IMR-90 (cell line): ENCODE results near the gene CROCC. TPM values are rescaled to one million over a fixed set of nuclear protein-coding genes. Genes with fewer than 3 reads are reported as not detected.
"Not testable (repeated sequence)": the region's sequence is repeated elsewhere in the genome, so short reads cannot be mapped to it uniquely, and the experiment has no call there.

Experiments
- ATAC-seq: fragments of 200-7000 bp; cut with Tn5 transposase; 2 replicates; pipeline ENCODE4 v1.9.1; 2020; ENCODE audit warnings: low read depth, mild to moderate bottlenecking, moderate library complexity
- BruUV-seq: library from RNA; stranded (reverse); fragments of 400-500 nt; replicated peaks from 2 replicates; lab custom pipeline; 2021; lab: Mats Ljungman, UMichigan
- CTCF ChIA-PET: fragments of 300-600 bp; formaldehyde crosslinking; extraction: SDS; loops from one replicate; lab custom pipeline; 2021; ENCODE audit warnings: antibody characterized with exemption; lab: Yijun Ruan, JAX
- POLR2A ChIA-PET: fragments of 300-600 bp; sonication (Branson Sonifier 250); formaldehyde crosslinking; loops from one replicate; lab custom pipeline; 2022; ENCODE audit warnings: antibody characterized with exemption; ENCODE audit not compliant: unreplicated experiment; lab: Charles Lee
- DNase-seq: peaks from one replicate; pipeline ENCODE4 v3.0.0; 2013
- H2AFZ ChIP-seq: replicated peaks from 2 replicates; pipeline ENCODE3; 2013; ENCODE audit warnings: low read length, mild to moderate bottlenecking; ENCODE audit not compliant: poor library complexity
- H2AK5ac ChIP-seq: 2 replicates; pipeline ENCODE4 v1.6.1; 2013; ENCODE audit warnings: low read depth, low read length, inconsistent platforms
- H2AK9ac ChIP-seq: replicated peaks from 2 replicates; pipeline ENCODE3; 2013; ENCODE audit warnings: mild to moderate bottlenecking, low read depth, low read length, moderate library complexity; ENCODE audit not compliant: poor library complexity
- H2BK120ac ChIP-seq: 2 replicates; pipeline ENCODE4 v1.6.1; 2013; ENCODE audit warnings: low read depth, low read length, inconsistent platforms
- H2BK15ac ChIP-seq: 3 replicates; pipeline ENCODE4 v1.6.1; 2013; ENCODE audit warnings: low read depth, low read length, inconsistent platforms
- H2BK20ac ChIP-seq: 2 replicates; pipeline ENCODE4 v1.6.1; 2013; ENCODE audit warnings: low read depth, mild to moderate bottlenecking, inconsistent platforms, low read length, moderate library complexity
- H2BK5ac ChIP-seq: 2 replicates; pipeline ENCODE4 v1.6.1; 2013; ENCODE audit warnings: mild to moderate bottlenecking, low read depth, low read length, inconsistent platforms; ENCODE audit not compliant: poor library complexity, severe bottlenecking
- H3K14ac ChIP-seq: replicated peaks from 2 replicates; pipeline ENCODE4 v1.6.1; 2013; ENCODE audit warnings: low read depth, low read length, inconsistent platforms
- H3K18ac ChIP-seq: 2 replicates; pipeline ENCODE4 v1.6.1; 2013; ENCODE audit warnings: low read depth, low read length, control low read depth
- H3K23ac ChIP-seq: 2 replicates; pipeline ENCODE4 v1.6.1; 2013; ENCODE audit warnings: low read depth, low read length, inconsistent platforms
- H3K27ac ChIP-seq: 2 replicates; pipeline ENCODE4 v1.5.1; 2013; ENCODE audit warnings: mild to moderate bottlenecking, control low read depth, low read length; ENCODE audit not compliant: insufficient read depth
- H3K27me3 ChIP-seq: 2 replicates; pipeline ENCODE4 v1.6.1; 2013; ENCODE audit warnings: low read length; ENCODE audit not compliant: control insufficient read depth, insufficient read depth
- H3K36me3 ChIP-seq: 2 replicates; pipeline ENCODE4 v1.6.1; 2013; ENCODE audit warnings: low read length, mixed read lengths; ENCODE audit not compliant: control insufficient read depth, insufficient read depth
- H3K4ac ChIP-seq: 2 replicates; pipeline ENCODE4 v1.6.1; 2013; ENCODE audit warnings: low read depth, low read length, inconsistent platforms
- H3K4me1 ChIP-seq: 2 replicates; pipeline ENCODE4 v1.6.1; 2013; ENCODE audit warnings: low read length, mixed read lengths; ENCODE audit not compliant: control insufficient read depth, insufficient read depth
- H3K4me2 ChIP-seq: 2 replicates; pipeline ENCODE4 v1.6.1; 2013; ENCODE audit warnings: low read depth, mild to moderate bottlenecking, control low read depth, low read length, moderate library complexity
- H3K4me3 ChIP-seq: 2 replicates; pipeline ENCODE4 v1.5.1; 2013; ENCODE audit warnings: low read depth, mild to moderate bottlenecking, control low read depth, low read length, moderate library complexity; ENCODE audit not compliant: insufficient read depth
- H3K56ac ChIP-seq: 2 replicates; pipeline ENCODE4 v1.6.1; 2013; ENCODE audit warnings: low read length, inconsistent platforms; ENCODE audit not compliant: insufficient read depth; ENCODE audit errors: extremely low read depth
- H3K79me1 ChIP-seq, 2 experiments: 2 replicates each; pipeline ENCODE4 v1.6.1; 2013; ENCODE audit warnings: low read length in 2 of 2, inconsistent platforms in 1 of 2, low read depth in 1 of 2
- H3K9ac ChIP-seq: 2 replicates; pipeline ENCODE4 v1.6.1; 2013; ENCODE audit warnings: low read depth, low read length, control low read depth
- H3K9me1 ChIP-seq: 2 replicates; pipeline ENCODE4 v1.6.1; 2013; ENCODE audit warnings: low read length, inconsistent platforms; ENCODE audit not compliant: insufficient read depth
- H3K9me3 ChIP-seq: 2 replicates; pipeline ENCODE4 v1.6.1; 2013; ENCODE audit warnings: low read length; ENCODE audit not compliant: control insufficient read depth, insufficient read depth
- H4K20me1 ChIP-seq: 2 replicates; pipeline ENCODE4 v1.6.1; 2013; ENCODE audit warnings: low read length, inconsistent platforms; ENCODE audit not compliant: insufficient read depth
- H4K5ac ChIP-seq: 2 replicates; pipeline ENCODE4 v1.6.1; 2013; ENCODE audit warnings: mild to moderate bottlenecking, low read depth, low read length, control low read depth
- H4K8ac ChIP-seq, 2 experiments: 2 replicates each; pipeline ENCODE4 v1.6.1; 2013; ENCODE audit warnings: low read depth in 2 of 2, low read length in 2 of 2, control low read depth in 1 of 2, inconsistent platforms in 1 of 2
- H4K91ac ChIP-seq: 2 replicates; pipeline ENCODE4 v1.6.1; 2013; ENCODE audit warnings: low read depth, low read length, inconsistent platforms; ENCODE audit not compliant: insufficient read depth
- WGBS, 2 experiments: methylation state at CpG; one replicate each; pipeline versions ENCODE4 v1.1.5 to v1.1.7; 2013; ENCODE audit warnings: missing lambda C conversion rate in 2 of 2; ENCODE audit not compliant: insufficient read length in 1 of 2; ENCODE audit errors: extremely low coverage in 2 of 2; 5-methylcytosine and 5-hydroxymethylcytosine counted together
- dilution Hi-C: fragments of 300-500 bp; cut with HindIII; formaldehyde crosslinking; loops from one replicate; pipeline ENCODE4 v1.14.3; 2018; ENCODE audit warnings: low sequenced_read_pairs; ENCODE audit not compliant: unreplicated experiment
- in situ Hi-C: fragments of 300-500 bp; cut with MboI; formaldehyde crosslinking; loops from 3 replicates; pipeline ENCODE4 v1.14.3; 2019; ENCODE audit warnings: low sequenced_read_pairs, inconsistent platforms, mixed read lengths
- intact Hi-C: fragments of 100-400 bp; cut with micrococcal nuclease; formaldehyde crosslinking; loops from 2 replicates; pipeline ENCODE4 v1.10.0; 2022
- polyA plus RNA-seq, 3 experiments: library from polyadenylated mRNA; depleted of rRNA; stranded (reverse); fragments of >200 nt; gene quantifications; 2 replicates each; pipeline ENCODE4 v1.2.3, GENCODE V29; 2012; ENCODE audit warnings: low replicate concordance in 1 of 3
- total RNA-seq: library from RNA; depleted of rRNA; stranded (reverse); fragments of >200 nt; gene quantifications from 2 replicates; pipeline ENCODE4 v1.2.3, GENCODE V29; 2012

CROCC gene
- total and polyA plus RNA-seq, 2 of the 4 experiments (the other 2 are of a cell fraction) = 7.5 to 13.7 TPM

DNA sequence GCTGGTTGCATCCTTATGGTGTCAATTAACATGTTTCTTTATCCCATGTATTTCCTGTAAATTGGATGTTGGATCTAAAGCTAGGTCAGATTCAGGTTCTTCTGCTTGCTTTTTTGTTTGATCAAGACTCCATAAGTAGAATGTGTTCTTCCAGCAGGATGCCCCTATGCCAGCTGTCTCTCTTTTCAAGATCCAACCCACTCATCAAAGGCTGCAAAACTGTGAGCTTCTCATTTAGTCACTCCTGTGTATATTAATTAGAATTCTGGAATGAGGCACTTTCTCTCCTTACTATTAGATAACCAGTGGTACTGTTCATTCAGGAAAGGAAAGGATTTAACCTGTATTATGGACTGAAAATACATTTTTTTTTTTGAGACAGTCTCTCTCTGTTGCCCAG is 12.2 kb downstream of the CROCC start:
- ATAC-seq, H3K4ac ChIP-seq, H2BK120ac ChIP-seq, in situ Hi-C loops, H3K27ac ChIP-seq, H3K56ac ChIP-seq, CTCF ChIA-PET, H2BK5ac ChIP-seq, dilution Hi-C loops, POLR2A ChIA-PET, H3K18ac ChIP-seq, H3K4me1 ChIP-seq, H3K9me1 ChIP-seq, DNase-seq, H4K20me1 ChIP-seq, H3K9ac ChIP-seq, H3K4me2 ChIP-seq, H2AFZ ChIP-seq, H4K8ac ChIP-seq, BruUV-seq, H3K79me1 ChIP-seq, H3K9me3 ChIP-seq, H2BK20ac ChIP-seq, H3K27me3 ChIP-seq, H4K91ac ChIP-seq, H4K5ac ChIP-seq, H2AK9ac ChIP-seq, H3K23ac ChIP-seq, H3K14ac ChIP-seq, H3K36me3 ChIP-seq, H2AK5ac ChIP-seq, H3K4me3 ChIP-seq, H2BK15ac ChIP-seq: not testable (repeated sequence)
- intact Hi-C loops = loop anchor here (5.0 kb wide), 1 partner anchor 322 kb away; the partner anchor contains the start of gene NBPF1

GRCh38 chr1:16936580-16936979 is 14.8 kb downstream of the CROCC start:
- H2BK5ac ChIP-seq, H2AFZ ChIP-seq, H3K9me1 ChIP-seq, BruUV-seq, H3K27me3 ChIP-seq, H2BK20ac ChIP-seq, H3K4me3 ChIP-seq, H3K14ac ChIP-seq, H3K9ac ChIP-seq, H2AK5ac ChIP-seq, in situ Hi-C loops, ATAC-seq, H3K27ac ChIP-seq, H3K9me3 ChIP-seq, H4K8ac ChIP-seq, intact Hi-C loops, DNase-seq, H2AK9ac ChIP-seq, H3K36me3 ChIP-seq, H3K4me2 ChIP-seq, H2BK120ac ChIP-seq, dilution Hi-C loops, H4K20me1 ChIP-seq, H4K5ac ChIP-seq, H3K4ac ChIP-seq, POLR2A ChIA-PET, H3K4me1 ChIP-seq, H3K56ac ChIP-seq, H3K18ac ChIP-seq, H3K79me1 ChIP-seq, H3K23ac ChIP-seq, H2BK15ac ChIP-seq, H4K91ac ChIP-seq: not testable (repeated sequence)
- CTCF ChIA-PET = interaction anchor here (1.4 kb wide), 1 partner anchor 15 kb away, joined by 5 read pairs; no protein-coding TSS in a partner anchor
- WGBS, 2 experiments = 87% methylated on average over 16 of the region's 16 CpGs; no CpG with 5 or more reads in 1 of the 2 experiments
